Activated CD8-positive, alpha-beta memory T cell treated with anti-CD3 and anti-CD28 coated beads for 4 hours (primary cell): ENCODE data around the gene RMDN2.

ENCODE experiments used
- DNase-seq, 2 donors: peaks; one replicate each; pipeline ENCODE4 v3.0.0-alpha.2; 2020; ENCODE audit warnings: low read depth in 2 of 2

RMDN2 gene

DNA sequence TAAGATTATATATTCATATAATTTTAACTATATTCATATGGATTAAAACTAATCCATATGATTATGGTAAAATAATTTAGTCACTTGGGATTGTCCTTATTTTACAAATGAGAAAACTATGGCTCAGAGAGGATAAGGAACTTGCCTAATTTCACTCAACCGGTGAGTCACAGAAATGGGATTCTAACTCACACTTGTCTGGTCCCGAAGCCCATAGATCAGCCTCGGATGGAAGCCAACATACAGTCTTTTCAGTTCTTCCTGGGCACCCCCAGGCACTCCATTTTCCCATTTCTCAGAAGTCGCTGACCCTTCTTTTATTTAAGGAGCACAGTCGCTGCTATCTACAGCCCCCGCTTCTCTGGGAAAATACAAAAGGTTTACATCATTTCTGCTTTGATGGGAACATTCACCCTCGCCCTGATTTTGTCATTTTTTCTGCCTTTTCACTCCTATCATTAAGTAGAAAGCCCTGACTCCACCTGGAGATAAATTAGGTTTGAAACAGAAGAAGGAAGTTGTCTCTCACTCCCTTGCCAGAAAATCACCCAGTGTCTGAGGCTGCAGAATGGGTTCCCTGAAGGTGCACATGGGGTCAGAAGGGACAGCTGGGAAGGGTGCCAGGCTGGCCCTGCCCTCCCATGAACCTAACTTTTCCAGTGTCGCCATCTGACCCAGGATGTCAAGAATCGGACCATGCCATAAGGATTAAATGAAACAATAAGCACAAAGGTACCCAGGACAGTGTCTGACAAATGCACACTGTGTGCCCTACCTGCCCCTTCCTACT, 114.2 kb downstream of the RMDN2 start:
- no peak for DNase-seq

GRCh38 chr2:38045811-38046210, 120.7 kb downstream of the RMDN2 start:
- no peak for DNase-seq

DNA sequence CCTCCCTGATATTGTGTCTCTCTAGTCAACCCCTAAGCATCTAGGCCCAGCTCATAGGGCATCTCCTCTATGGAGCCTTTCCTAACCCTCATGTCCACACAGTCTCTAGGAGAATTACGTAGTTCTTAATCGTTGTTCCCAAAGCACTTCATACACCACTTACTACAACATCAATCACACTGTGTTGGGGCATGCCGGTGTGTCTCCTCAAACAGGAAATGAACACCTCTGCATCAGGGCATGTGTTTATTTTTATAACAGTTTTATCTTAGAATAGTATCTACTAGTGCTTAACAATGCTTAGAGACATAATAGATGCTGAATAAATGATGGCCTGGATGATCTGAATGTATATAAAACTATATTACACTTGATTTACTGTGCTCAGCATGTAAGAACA, 131.1 kb downstream of the RMDN2 start:
- DNase-seq = no peak

DNA sequence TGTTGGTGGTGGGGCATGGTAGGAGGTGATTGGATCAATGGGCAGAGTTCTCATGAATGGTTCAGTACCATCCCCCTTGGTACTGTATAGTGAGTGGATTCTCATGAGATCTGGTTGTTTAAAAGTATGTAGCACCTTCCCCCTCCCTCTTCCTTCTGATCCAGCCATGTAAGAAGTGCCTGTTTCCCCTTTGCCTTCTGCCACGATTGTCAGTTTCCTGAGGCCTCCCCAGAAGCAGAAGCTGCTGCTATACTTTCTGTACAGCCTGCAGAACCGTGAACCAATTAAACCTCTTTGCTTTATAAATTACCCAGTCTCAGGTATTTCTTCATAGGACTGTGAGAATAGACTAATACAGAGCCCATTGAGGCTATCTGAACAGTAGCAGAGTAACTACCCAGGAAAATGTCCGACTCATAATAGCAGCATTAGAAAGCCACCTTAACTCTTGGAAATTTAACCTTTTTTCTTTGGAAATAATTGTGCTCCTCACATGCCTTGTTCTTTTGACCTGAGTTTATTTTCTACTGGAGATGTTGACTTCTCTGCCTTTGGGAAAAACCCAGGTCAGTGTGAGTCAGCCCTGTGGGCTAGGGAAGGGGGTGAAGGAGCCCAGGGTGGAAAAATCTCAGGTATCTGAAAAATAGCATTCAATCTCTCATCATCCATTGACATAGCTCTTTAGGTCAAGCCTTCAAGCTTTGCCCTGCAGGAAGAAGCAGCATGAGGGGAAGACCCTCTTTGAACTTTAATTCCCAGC, 132.7 kb downstream of the RMDN2 start:
- DNase-seq = no peak

GRCh38 chr2:38060236-38061018, 135.3 kb downstream of the RMDN2 start:
- DNase-seq = no peak

- no peak for DNase-seq
Measured at GRCh38 chr2:38064801-38065501, 139.9 kb downstream of the RMDN2 start.

- DNase-seq = no peak
Measured at GRCh38 chr2:38065502-38066135, 140.5 kb downstream of the RMDN2 start.

DNA sequence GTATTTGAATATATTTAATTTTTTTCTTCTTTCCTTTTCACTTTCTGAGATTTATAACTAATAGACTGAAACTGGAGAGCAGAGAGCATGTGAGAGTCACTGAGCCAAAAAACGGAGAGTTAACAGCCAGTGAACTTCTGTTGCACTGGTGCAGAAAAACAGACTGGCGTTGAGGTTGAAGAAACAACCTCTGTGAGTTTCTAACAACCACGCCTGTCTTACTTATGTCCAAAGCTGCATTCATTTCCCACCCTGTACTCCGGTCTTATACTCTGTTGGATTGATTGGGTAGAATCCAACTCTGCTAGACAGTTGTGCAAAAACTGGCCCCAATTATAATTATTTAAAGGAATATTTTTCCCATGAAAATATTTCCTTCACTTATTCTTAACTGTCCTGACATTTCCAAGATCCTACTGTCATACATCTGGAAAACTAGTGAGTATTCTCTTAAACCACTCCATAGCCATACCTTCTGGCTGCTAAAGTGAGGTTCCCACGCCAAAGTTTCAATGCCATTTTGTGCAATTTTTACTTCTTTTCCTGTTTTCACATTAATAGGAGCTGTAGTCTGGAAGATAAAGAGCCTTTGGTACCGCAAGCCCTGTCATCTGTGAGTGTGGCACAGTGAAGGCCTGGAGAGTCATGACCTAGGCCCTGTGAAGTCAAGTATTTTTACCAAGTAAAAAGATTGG, 141.5 kb downstream of the RMDN2 start:
- DNase-seq = no peak
